ENCODE measurements around the gene PROZ. TPM values are rescaled to one million over a fixed set of nuclear protein-coding genes. Genes with fewer than 3 reads are reported as not detected.

Gene PROZ
- total RNA-seq, 1 donor from 2014 or later, result not detected

GRCh38 chr13:113120300-113121182 lies 37.9 kb upstream of the PROZ start:
- no peak for DNase-seq

- no peak for DNase-seq
These were observed 37.1 kb upstream of the PROZ start for GRCh38 chr13:113121183-113121927.

GRCh38 chr13:113121928-113122471 lies 36.4 kb upstream of the PROZ start:
- DNase-seq, result no peak

GRCh38 chr13:113122550-113123225 lies 35.8 kb upstream of the PROZ start, which contains the start of gene F10:
F10 (plus strand) TSS chr13:113122799; CDS start chr13:113122856, 57 bp downstream.
- DNase-seq, result peak; percentile 76

GRCh38 chr13:113123226-113124201 lies 34.9 kb upstream of the PROZ start:
- no peak for DNase-seq

- DNase-seq, result no peak
These were observed 34.1 kb upstream of the PROZ start for GRCh38 chr13:113124211-113124970.

GRCh38 chr13:113125506-113126264 lies 32.8 kb upstream of the PROZ start:
- DNase-seq, result no peak

GRCh38 chr13:113126265-113127150 lies 31.9 kb upstream of the PROZ start:
- no peak for DNase-seq

GRCh38 chr13:113129480-113129879 lies 29.0 kb upstream of the PROZ start:
- no peak for DNase-seq

GRCh38 chr13:113129921-113130750 lies 28.3 kb upstream of the PROZ start:
- DNase-seq, result peak; percentile 58

- no peak for DNase-seq
These were observed 23.1 kb upstream of the PROZ start for GRCh38 chr13:113135281-113135760.

GRCh38 chr13:113137691-113138298 lies 20.7 kb upstream of the PROZ start:
- no peak for DNase-seq

- DNase-seq, result no peak
These were observed 19.5 kb upstream of the PROZ start for GRCh38 chr13:113138792-113139551.

- DNase-seq, result no peak
These were observed 18.9 kb upstream of the PROZ start for GRCh38 chr13:113139577-113139976.

- no peak for DNase-seq
These were observed 17.5 kb upstream of the PROZ start for GRCh38 chr13:113140677-113141600.
